AG08396 (cell line): ENCODE data around the gene MYO5A.
"Not testable (repeated sequence)": the region's sequence is repeated elsewhere in the genome, so short reads cannot be mapped to it uniquely, and the experiment has no call there.

Experiments
- DNase-seq: peaks from one replicate; pipeline ENCODE4 v3.0.0; 2012; ENCODE audit warnings: low spot score, mixed read lengths

MYO5A gene

GRCh38 chr15:52505151-52505550 is 23.5 kb downstream of the MYO5A start:
- DNase-seq = no peak

GRCh38 chr15:52503788-52504496 is 24.7 kb downstream of the MYO5A start:
- no peak for DNase-seq

- no peak for DNase-seq
These were observed 26.1 kb downstream of the MYO5A start for GRCh38 chr15:52502608-52503007.

- no peak for DNase-seq
These were observed 29.2 kb downstream of the MYO5A start for GRCh38 chr15:52499506-52499905.

GRCh38 chr15:52498706-52499105 is 30.0 kb downstream of the MYO5A start:
- no peak for DNase-seq

- no peak for DNase-seq
These were observed 31.8 kb downstream of the MYO5A start for GRCh38 chr15:52496776-52497470.

GRCh38 chr15:52496175-52496574 is 32.5 kb downstream of the MYO5A start:
- DNase-seq = no peak

GRCh38 chr15:52495125-52495524 is 33.6 kb downstream of the MYO5A start:
- no peak for DNase-seq

GRCh38 chr15:52493968-52494367 is 34.7 kb downstream of the MYO5A start:
- DNase-seq = no peak

GRCh38 chr15:52492132-52492531 is 36.5 kb downstream of the MYO5A start:
- DNase-seq = no peak

GRCh38 chr15:52491472-52491871 is 37.2 kb downstream of the MYO5A start:
- DNase-seq = no peak

GRCh38 chr15:52489430-52489829 is 39.2 kb downstream of the MYO5A start:
- DNase-seq = not testable (repeated sequence)

GRCh38 chr15:52488830-52489229 is 39.9 kb downstream of the MYO5A start:
- no peak for DNase-seq

- DNase-seq = no peak
These were observed 42.4 kb downstream of the MYO5A start for GRCh38 chr15:52486003-52486996.

GRCh38 chr15:52485290-52485689 is 43.4 kb downstream of the MYO5A start:
- no peak for DNase-seq

GRCh38 chr15:52483707-52484106 is 45.0 kb downstream of the MYO5A start:
- no peak for DNase-seq

- DNase-seq = no peak
These were observed 46.8 kb downstream of the MYO5A start for GRCh38 chr15:52481915-52482314.

GRCh38 chr15:52480990-52481389 is 47.7 kb downstream of the MYO5A start:
- no peak for DNase-seq

- DNase-seq = no peak
These were observed 62.0 kb downstream of the MYO5A start for GRCh38 chr15:52466716-52467115.

GRCh38 chr15:52466134-52466701 is 62.5 kb downstream of the MYO5A start:
- DNase-seq = no peak

GRCh38 chr15:52464478-52464877 is 64.2 kb downstream of the MYO5A start:
- no peak for DNase-seq

- no peak for DNase-seq
These were observed 64.6 kb downstream of the MYO5A start for GRCh38 chr15:52464040-52464439.
